Measurements from ENCODE around the gene EPHB2.
"Not testable (repeated sequence)": the region's sequence is repeated elsewhere in the genome, so short reads cannot be mapped to it uniquely, and the experiment has no call there.

EPHB2 gene

DNA sequence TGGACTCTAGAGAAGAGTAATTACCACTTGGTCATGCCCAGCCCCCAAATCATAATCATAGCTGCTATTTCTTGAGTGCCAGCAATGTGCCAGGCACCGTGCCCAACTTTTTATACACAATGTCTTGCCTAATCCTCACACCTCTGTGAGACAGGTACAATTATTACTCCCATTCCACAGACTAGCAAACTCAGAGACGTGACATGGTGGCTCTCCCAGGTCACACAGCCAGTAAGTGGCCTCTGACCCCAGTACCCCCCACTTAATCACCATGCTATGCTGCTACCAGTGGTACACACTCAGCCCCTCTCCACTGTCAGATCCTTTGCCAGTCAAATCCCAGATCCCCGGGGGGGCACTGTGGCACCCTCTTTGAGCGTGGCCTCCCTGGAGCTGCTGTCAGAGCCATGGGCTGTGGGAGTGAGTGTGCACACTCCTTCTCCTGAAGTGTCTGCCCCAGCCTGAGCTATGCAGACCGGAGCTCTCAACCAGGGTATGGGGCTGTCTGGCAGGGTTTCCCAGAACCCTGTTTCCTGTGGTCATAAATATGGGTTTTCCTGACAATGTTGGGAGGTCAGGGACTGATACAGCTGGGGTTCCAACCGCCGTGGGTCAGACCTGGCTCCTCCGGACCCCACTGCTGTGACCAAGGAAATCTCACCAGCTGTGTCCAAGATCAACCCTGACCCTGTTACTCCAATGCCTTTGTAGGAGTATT is 210.3 kb downstream of the EPHB2 start:
- Histone ChIP-seq H3K27me3 (ENCODE audit: control insufficient read depth, insufficient read depth, low read length) (peaks cover 18% of the 10 kb centered on the region), H3K9me3 (replicated peaks; ENCODE audit: low read length) (no peaks in the 10 kb centered on the region), H3K9ac (ENCODE audit: low read depth, low read length) (no peak overlapping the region), H3K4me3 (ENCODE audit: low read length) (no peak overlapping the region), H3K36me3 (ENCODE audit: insufficient read depth, low read length) (no peaks in the 10 kb centered on the region), H3K4me2 (ENCODE audit: low read length) (no peak overlapping the region), H3K4me1 (ENCODE audit: control insufficient read depth, insufficient read depth, low read length) (peaks cover 7% of the 10 kb centered on the region)

DNA sequence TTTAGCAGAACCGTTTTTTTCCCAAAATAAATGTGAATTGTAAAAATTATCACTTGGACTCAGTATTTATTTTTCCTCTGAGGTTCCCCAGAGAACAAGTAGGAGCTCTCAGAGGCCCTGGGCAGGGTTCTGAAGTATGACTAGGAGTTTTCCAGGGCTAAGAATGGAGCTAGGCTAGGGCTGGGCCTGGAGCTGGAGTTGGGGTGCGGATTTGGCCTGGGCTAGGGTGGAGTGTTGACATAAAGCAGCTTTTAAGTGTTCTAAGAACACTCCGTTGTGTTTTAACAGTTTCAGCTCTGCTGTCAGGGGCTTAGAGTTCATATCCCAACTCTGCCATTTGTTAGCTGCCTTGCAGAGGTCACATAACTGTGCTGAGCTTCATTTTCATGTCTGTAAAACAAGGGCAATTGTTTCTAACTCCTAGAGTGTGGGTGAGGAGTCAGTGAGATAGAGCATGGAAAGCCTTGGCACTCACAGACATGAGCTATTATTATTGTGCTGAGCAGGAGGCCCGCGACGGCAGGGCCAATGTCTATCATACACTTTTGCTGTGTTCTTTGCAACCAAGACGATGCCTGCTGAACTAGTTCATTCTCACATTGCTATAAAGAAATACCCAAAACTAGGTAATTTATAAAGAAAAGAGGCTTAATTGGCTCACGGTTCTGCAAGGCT is 210.9 kb downstream of the EPHB2 start:
- H3K36me3 ChIP-seq (ENCODE audit: insufficient read depth, low read length) = no peaks in the 10 kb centered on the region
- H3K9ac ChIP-seq (ENCODE audit: low read depth, low read length) = no peak overlapping the region
- H3K4me1 ChIP-seq (ENCODE audit: control insufficient read depth, insufficient read depth, low read length) = peaks cover 2% of the 10 kb centered on the region
- peaks cover 22% of the 10 kb centered on the region for H3K27me3 ChIP-seq (ENCODE audit: control insufficient read depth, insufficient read depth, low read length)
- no peak overlapping the region for H3K4me2 ChIP-seq (ENCODE audit: low read length)
- no peaks in the 10 kb centered on the region for H3K9me3 ChIP-seq (replicated peaks; ENCODE audit: low read length)
- H3K4me3 ChIP-seq (ENCODE audit: low read length) = no peak overlapping the region

DNA sequence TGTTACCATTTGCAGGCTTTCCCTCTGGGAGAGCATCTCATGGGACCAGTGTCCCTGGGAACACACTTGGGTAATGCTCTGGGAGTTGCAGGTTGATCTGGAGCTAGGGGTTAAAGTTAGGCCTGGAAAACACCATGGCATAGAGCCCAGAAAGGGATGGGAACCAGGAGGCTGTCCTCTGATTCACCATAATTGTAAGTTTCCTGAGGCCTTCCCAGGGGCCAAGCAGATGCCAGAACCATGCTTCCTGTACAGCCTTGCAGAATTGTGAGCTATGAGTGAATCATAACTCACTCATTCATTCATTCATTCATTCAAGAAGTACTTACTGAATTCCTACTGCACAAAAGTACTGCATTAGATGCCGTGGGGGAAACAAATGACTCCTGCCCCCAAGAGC is 212.0 kb downstream of the EPHB2 start:
- no peak overlapping the region for H3K9ac ChIP-seq (ENCODE audit: low read depth, low read length)
- H3K4me3 ChIP-seq (ENCODE audit: low read length) = no peak overlapping the region
- H3K9me3 ChIP-seq (replicated peaks; ENCODE audit: low read length) = no peaks in the 10 kb centered on the region
- no peaks in the 10 kb centered on the region for H3K36me3 ChIP-seq (ENCODE audit: insufficient read depth, low read length)
- H3K4me1 ChIP-seq (ENCODE audit: control insufficient read depth, insufficient read depth, low read length) = no peaks in the 10 kb centered on the region
- H3K27me3 ChIP-seq (ENCODE audit: control insufficient read depth, insufficient read depth, low read length) = peaks cover 28% of the 10 kb centered on the region
- H3K4me2 ChIP-seq (ENCODE audit: low read length) = no peak overlapping the region

DNA sequence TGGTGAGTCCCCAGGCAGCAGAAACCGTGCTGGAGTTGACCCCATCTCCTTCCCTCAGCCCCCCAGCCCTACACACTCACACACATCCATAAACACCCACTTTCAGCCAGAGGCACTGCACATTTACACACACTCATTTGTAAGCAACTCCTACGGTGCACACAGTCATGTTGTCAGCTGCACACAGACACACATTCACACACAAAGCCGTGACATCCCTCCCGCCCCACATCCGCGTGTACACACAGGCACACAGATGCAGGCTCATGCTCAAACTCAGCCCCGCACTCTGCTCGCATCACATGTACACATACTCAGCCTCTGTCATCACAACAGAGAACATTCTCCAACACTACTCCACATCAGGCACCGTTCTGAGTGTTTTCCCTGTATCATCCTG is 214.5 kb downstream of the EPHB2 start:
- no peak overlapping the region for H3K4me2 ChIP-seq (ENCODE audit: low read length)
- H3K27me3 ChIP-seq (ENCODE audit: control insufficient read depth, insufficient read depth, low read length) = peaks cover 33% of the 10 kb centered on the region
- no peaks in the 10 kb centered on the region for H3K9me3 ChIP-seq (replicated peaks; ENCODE audit: low read length)
- H3K4me3 ChIP-seq (ENCODE audit: low read length) = no peak overlapping the region
- no peak overlapping the region for H3K9ac ChIP-seq (ENCODE audit: low read depth, low read length)
- no peaks in the 10 kb centered on the region for H3K4me1 ChIP-seq (ENCODE audit: control insufficient read depth, insufficient read depth, low read length)
- no peaks in the 10 kb centered on the region for H3K36me3 ChIP-seq (ENCODE audit: insufficient read depth, low read length)

DNA sequence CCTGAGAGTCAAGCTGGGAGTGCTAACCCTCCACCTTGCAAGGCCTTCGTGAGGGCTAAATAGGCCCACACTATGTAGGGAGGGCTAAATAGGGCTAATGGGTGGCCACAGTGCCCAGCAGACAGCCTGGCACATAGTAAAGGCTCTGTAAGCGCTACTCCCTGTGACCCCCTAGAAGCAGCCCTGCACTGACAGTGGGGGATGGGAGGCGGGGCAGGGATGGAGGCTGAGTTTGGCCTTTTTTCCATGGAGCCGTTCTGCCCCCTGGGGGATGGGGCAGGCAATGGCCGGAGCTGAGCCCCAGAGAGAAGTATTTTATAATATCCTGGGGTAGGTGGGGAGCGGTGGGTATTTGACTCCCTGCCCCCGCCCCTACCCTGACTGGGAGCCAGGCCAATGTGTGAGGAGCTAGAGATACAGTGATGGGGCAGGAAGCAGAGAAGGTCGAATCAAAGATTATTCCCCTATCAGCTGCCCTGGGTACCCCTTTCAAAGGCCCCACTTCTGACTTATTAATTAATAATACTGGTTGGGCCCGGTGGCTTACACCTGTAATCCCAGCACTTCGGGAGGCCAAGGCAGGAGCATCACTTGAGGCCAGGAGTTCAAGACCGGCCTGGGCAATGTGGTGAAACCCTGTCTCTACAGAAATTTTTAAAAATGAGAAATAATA is 219.7 kb downstream of the EPHB2 start:
- Histone ChIP-seq H3K4me3 (ENCODE audit: low read length) (no peak overlapping the region), H3K9ac (ENCODE audit: low read depth, low read length) (no peak overlapping the region), H3K9me3 (replicated peaks; ENCODE audit: low read length) (no peaks in the 10 kb centered on the region), H3K36me3 (ENCODE audit: insufficient read depth, low read length) (no peaks in the 10 kb centered on the region), H3K4me2 (ENCODE audit: low read length) (no peak overlapping the region), H3K4me1 (ENCODE audit: control insufficient read depth, insufficient read depth, low read length) (no peaks in the 10 kb centered on the region), H3K27me3 (ENCODE audit: control insufficient read depth, insufficient read depth, low read length) (peaks cover 50% of the 10 kb centered on the region)

DNA sequence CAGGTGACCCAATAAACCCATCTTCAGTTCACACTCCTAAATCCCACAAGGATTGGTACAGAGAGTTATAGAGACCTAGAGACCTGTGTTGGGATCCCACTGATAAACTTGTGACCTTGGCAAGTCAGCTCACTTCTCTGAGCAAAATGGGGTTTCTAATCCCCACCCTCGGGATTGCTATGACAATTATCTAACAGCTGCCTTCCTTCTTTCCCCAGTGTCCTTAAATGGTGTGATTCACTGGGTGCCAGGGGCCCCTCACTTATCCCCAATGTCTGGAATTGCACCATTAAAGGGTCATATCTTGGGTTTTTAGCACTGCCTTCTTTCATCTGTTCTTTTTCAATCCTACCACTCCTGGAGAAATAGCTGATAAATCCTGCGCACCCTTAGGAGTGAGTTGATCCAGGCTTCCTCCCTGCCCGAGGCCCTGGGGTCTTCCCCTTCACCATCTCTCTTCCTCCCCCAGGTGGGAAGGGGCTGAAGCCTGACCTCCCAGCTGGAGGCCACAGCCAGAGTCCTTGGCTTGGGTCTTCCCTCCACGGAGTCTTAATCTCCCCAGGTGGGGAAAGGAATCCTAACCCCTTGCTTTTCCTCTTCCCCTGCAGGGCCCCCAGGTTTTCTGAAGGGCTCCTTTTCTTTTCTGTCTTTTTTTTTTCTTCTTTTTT is 222.3 kb downstream of the EPHB2 start:
- H3K9ac ChIP-seq (ENCODE audit: low read depth, low read length) = no peak overlapping the region

DNA sequence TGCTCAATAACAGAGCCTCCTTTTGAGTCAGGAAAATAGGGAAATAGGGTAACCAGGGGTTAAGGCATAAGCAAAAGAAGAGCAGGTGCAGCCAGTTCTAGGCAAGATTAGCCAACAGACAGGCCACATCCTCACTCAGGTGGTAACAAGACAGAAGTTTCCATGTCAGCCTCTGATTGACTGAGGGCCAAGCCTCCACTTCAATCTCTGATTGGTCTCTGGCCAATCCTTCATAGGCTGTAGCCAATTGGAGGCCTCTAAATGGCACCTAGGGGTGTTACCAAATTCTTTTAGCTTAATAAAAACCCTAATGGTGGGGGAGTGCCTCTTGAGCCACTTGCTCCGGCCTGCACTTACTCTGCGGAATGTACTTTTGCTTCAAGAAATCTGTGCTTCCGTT is 224.8 kb downstream of the EPHB2 start:
- Histone ChIP-seq H3K4me2 (ENCODE audit: low read length) (no peak overlapping the region), H3K9ac (ENCODE audit: low read depth, low read length) (no peak overlapping the region), H3K4me1 (ENCODE audit: control insufficient read depth, insufficient read depth, low read length) (no peaks in the 10 kb centered on the region), H3K27me3 (ENCODE audit: control insufficient read depth, insufficient read depth, low read length) (peaks cover 35% of the 10 kb centered on the region), H3K4me3 (ENCODE audit: low read length) (no peak overlapping the region), H3K9me3 (replicated peaks; ENCODE audit: low read length) (no peaks in the 10 kb centered on the region), H3K36me3 (ENCODE audit: insufficient read depth, low read length) (no peaks in the 10 kb centered on the region)

More for the DNA sequence above, 222.3 kb downstream of the EPHB2 start:
- Histone ChIP-seq H3K36me3 (ENCODE audit: insufficient read depth, low read length) (no peaks in the 10 kb centered on the region), H3K27me3 (ENCODE audit: control insufficient read depth, insufficient read depth, low read length) (peaks cover 44% of the 10 kb centered on the region), H3K4me2 (ENCODE audit: low read length) (no peak overlapping the region), H3K9me3 (replicated peaks; ENCODE audit: low read length) (no peaks in the 10 kb centered on the region), H3K4me1 (ENCODE audit: control insufficient read depth, insufficient read depth, low read length) (no peaks in the 10 kb centered on the region), H3K4me3 (ENCODE audit: low read length) (no peak overlapping the region)

DNA sequence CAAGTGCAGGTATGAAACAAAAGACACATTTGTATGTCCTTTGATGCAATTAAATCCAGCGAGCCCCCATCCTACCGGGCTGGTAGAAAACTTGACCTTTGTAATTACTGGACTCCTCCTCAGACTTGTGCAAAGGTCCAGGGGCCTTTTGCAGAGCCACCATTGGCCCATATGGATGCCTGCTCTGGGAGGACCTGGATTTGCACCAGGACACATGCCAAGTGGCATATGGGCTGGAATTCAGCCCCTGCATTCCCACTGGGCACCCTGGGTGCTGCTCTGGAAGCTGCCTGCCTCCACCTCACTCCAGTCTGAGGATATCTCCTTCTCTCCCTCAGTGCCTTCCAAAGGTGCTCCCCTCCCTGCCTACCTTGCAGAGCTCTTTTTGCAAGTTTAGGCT is 226.0 kb downstream of the EPHB2 start:
- H3K4me3 ChIP-seq (ENCODE audit: low read length) = no peak overlapping the region
- H3K4me2 ChIP-seq (ENCODE audit: low read length) = no peak overlapping the region
- peaks cover 6% of the 10 kb centered on the region for H3K9me3 ChIP-seq (replicated peaks; ENCODE audit: low read length)
- H3K9ac ChIP-seq (ENCODE audit: low read depth, low read length) = no peak overlapping the region
- no peaks in the 10 kb centered on the region for H3K4me1 ChIP-seq (ENCODE audit: control insufficient read depth, insufficient read depth, low read length)
- no peaks in the 10 kb centered on the region for H3K36me3 ChIP-seq (ENCODE audit: insufficient read depth, low read length)
- peaks cover 35% of the 10 kb centered on the region for H3K27me3 ChIP-seq (ENCODE audit: control insufficient read depth, insufficient read depth, low read length)

DNA sequence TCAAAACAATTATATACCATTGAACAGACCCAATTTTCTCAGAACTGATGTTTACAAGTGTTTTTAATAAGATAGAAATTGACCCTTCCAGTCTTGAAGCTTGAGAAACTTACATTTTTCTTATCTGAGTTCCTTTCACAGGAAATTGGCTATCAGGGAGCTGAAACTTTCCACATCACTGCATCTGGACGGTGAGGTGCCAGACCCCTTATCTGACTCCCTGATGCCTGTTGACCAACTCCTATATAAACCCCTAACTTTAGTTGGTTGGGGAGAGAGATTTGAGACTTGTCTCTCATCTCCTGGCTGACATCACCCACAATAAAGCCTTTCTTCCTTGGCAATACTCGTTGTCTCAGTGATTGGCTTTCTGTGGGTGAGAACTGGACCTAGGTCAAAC is 230.6 kb downstream of the EPHB2 start:
- H3K4me2 ChIP-seq (ENCODE audit: low read length) = no peak overlapping the region
- no peak overlapping the region for H3K9ac ChIP-seq (ENCODE audit: low read depth, low read length)
- no peaks in the 10 kb centered on the region for H3K4me1 ChIP-seq (ENCODE audit: control insufficient read depth, insufficient read depth, low read length)
- H3K36me3 ChIP-seq (ENCODE audit: insufficient read depth, low read length) = no peaks in the 10 kb centered on the region
- peaks cover 6% of the 10 kb centered on the region for H3K9me3 ChIP-seq (replicated peaks; ENCODE audit: low read length)
- no peak overlapping the region for H3K4me3 ChIP-seq (ENCODE audit: low read length)
- H3K27me3 ChIP-seq (ENCODE audit: control insufficient read depth, insufficient read depth, low read length) = peaks cover 38% of the 10 kb centered on the region

DNA sequence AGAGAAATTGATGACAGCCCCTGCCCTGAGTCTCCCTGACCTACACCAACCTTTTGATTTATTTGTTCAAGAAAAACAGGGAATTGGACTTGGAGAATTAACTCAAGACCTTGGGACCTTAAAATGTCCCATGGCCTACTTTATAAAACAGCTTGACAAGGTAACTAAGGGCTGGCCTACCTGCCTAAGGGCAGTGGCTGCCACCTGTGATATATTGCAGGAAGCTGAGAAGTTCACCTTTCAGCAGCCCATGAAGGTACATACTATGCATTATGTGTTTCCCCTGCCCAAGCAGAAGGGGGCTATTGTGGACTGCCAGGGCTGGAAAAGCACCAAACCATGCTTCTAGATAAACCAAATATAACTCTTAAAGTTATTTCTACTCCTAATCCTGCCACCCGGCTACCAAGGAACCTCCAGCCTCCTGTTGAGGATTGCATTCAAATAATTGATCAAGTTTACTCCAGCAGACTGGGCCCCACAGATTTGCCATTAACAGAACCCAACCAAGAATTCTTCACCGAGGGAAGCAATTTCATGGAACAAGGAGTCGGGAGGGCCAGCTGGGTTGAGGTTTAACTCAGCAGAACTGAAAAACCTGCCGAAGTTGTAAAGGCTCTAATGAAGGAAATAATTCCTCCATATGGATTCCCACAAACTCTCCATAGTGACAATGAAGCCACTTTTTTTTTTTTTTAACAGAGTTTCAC is 233.9 kb downstream of the EPHB2 start:
- H3K9ac ChIP-seq (ENCODE audit: low read depth, low read length) = no peak overlapping the region
- H3K9me3 ChIP-seq (replicated peaks; ENCODE audit: low read length) = peaks cover 6% of the 10 kb centered on the region
- H3K4me1 ChIP-seq (ENCODE audit: control insufficient read depth, insufficient read depth, low read length) = no peaks in the 10 kb centered on the region
- H3K4me3 ChIP-seq (ENCODE audit: low read length) = no peak overlapping the region
- no peaks in the 10 kb centered on the region for H3K36me3 ChIP-seq (ENCODE audit: insufficient read depth, low read length)
- peaks cover 54% of the 10 kb centered on the region for H3K27me3 ChIP-seq (ENCODE audit: control insufficient read depth, insufficient read depth, low read length)
- no peak overlapping the region for H3K4me2 ChIP-seq (ENCODE audit: low read length)

DNA sequence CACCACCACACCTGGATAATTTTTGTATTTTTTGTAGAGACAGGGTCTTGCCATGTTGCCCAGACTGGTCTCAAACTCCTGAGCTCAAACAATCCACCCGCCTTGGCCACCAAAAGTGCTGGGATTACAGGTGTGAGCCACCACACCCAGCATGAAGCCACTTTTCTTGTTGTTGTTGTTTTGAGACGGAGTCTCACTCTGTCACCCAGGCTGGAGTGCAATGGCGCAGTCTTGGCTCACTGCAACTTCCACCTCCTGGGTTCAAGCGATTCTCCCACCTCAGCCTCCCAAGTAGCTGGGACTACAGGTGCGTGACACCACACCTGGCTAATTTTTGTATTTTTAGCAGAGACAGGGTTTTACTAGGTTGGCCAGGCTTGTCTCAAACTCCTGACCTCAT is 234.5 kb downstream of the EPHB2 start:
- H3K36me3 ChIP-seq (ENCODE audit: insufficient read depth, low read length); H3K9me3 ChIP-seq (replicated peaks; ENCODE audit: low read length); H3K4me3 ChIP-seq (ENCODE audit: low read length); H3K4me2 ChIP-seq (ENCODE audit: low read length); H3K4me1 ChIP-seq (ENCODE audit: control insufficient read depth, insufficient read depth, low read length); H3K9ac ChIP-seq (ENCODE audit: low read depth, low read length): not testable (repeated sequence)
- H3K27me3 ChIP-seq (ENCODE audit: control insufficient read depth, insufficient read depth, low read length) = peaks cover 56% of the 10 kb centered on the region
